Retinal pigment epithelial cell (primary cell): ENCODE results near the gene FBXO5.

Experiments used
- DNase-seq: peaks from one replicate; pipeline ENCODE4 v3.0.0-alpha.2; 2010; ENCODE audit warnings: low read depth
- H3K4me3 ChIP-seq: 2 replicates; pipeline ENCODE4 v1.5.1; 2011; ENCODE audit warnings: mild to moderate bottlenecking, low read length, control low read depth, moderate library complexity
- TF ChIP-seq, protein P1 (sequence below): conservative IDR thresholded peaks from 2 replicates; pipeline ENCODE4 v1.5.1; 2011; ENCODE audit warnings: low read depth, low read length, control low read depth, inconsistent platforms

The FBXO5 gene, protein sequence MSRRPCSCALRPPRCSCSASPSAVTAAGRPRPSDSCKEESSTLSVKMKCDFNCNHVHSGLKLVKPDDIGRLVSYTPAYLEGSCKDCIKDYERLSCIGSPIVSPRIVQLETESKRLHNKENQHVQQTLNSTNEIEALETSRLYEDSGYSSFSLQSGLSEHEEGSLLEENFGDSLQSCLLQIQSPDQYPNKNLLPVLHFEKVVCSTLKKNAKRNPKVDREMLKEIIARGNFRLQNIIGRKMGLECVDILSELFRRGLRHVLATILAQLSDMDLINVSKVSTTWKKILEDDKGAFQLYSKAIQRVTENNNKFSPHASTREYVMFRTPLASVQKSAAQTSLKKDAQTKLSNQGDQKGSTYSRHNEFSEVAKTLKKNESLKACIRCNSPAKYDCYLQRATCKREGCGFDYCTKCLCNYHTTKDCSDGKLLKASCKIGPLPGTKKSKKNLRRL

DNA sequence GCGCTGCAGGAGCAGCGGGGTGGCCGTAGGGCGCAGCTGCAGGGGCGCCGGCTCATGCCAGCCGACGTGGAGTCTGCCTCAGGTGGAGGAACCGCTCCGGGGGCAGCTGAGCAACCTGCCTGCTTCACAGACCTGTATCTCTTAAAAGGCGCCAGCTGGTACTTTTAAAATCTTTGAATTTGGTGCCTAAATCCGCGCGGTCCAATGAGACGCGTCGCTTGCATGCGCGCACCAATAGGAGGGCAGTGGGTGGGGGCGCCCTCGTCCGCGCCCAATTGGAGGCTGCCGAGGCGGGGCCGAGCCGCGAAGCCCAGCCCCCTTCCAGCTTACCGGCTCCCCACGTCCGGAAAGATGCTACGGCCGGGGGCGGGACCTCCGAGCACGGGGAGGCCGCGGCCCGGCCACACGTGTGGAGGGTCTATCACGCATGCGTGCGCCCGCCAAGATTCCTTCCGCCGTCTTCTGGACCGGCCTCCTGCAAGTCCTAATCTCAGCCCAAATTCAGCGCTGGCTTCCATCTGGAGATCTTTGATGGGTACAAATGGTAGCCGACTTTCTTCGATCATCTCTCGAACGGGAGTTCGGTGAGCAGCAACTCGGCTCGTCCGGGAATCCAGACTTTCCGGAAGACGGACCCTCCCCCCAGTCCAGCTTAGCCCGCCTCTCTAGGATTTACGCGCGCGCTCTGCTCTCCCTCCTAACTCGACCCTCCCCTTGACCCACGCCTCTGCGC, at the start of gene FBXO5:
Gene FBXO5 (minus strand): TSS at position 138 of the 733 bp plus-strand sequence. CDS start 82 bp downstream, at position 56.
- TF ChIP-seq, protein P1, sequence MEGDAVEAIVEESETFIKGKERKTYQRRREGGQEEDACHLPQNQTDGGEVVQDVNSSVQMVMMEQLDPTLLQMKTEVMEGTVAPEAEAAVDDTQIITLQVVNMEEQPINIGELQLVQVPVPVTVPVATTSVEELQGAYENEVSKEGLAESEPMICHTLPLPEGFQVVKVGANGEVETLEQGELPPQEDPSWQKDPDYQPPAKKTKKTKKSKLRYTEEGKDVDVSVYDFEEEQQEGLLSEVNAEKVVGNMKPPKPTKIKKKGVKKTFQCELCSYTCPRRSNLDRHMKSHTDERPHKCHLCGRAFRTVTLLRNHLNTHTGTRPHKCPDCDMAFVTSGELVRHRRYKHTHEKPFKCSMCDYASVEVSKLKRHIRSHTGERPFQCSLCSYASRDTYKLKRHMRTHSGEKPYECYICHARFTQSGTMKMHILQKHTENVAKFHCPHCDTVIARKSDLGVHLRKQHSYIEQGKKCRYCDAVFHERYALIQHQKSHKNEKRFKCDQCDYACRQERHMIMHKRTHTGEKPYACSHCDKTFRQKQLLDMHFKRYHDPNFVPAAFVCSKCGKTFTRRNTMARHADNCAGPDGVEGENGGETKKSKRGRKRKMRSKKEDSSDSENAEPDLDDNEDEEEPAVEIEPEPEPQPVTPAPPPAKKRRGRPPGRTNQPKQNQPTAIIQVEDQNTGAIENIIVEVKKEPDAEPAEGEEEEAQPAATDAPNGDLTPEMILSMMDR = no peak
- DNase-seq = peak; percentile 88
- peak within 1 kb of the TSS; percentile 94 for H3K4me3 ChIP-seq

GRCh38 chr6:153032255-153032882, 49.5 kb upstream of the FBXO5 start:
- peak; percentile 14 for DNase-seq
- no peak overlapping the region for H3K4me3 ChIP-seq
- TF ChIP-seq, protein P1 = peak; percentile 32

DNA sequence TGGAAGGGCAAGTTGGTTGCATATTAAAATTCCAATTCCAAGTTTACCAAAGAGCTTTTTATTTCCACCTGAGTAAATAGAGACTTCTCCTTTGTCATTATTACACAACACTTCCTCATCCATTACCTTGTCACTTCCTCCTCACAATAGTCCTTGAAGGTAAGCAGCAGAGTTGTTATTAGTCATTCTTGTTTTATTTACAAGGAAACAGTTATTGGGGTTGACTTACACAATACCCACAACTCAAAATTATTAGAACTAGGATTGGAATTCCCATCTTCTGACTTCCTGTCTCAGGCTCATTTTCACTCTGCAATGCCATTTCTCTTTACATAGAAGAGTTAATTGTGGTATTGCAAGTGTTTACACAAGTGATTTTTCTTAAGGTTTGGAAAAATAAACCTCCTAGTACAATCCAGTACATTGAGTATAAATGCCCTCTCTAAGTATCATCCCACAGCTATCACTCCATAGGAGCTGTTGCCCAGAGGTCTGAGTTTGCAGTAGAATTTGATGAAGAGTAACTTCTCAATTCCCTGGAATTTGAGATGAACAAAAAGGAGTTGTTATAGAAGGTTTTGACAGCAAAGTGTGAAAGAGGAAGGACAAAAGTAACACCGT, 48.6 kb upstream of the FBXO5 start:
- DNase-seq = no peak
- TF ChIP-seq, protein P1 = no peak

DNA sequence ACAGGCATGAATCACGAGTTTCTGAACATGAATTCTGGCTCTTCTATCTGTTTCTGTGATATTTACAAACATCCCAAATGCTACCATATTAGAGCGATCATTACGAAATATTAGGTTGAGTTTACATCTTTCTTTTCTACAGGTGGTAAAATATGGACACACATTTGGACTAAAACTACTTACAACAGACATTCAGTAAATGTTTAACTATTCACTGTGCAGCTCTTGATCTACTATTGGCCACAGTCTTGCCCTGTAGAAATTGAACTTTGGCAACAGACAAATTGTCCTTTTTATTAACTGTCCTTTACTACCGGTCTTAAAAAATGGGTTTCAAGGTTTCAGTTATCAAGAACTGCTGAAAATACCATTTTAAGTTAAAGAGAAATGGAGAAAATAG, 46.1 kb upstream of the FBXO5 start:
- TF ChIP-seq, protein P1 = no peak
- DNase-seq = no peak
- no peak overlapping the region for H3K4me3 ChIP-seq

More for the DNA sequence above, 48.6 kb upstream of the FBXO5 start:
- H3K4me3 ChIP-seq = no peak overlapping the region

- no peak overlapping the region for H3K4me3 ChIP-seq
- no peak for DNase-seq
- TF ChIP-seq, protein P1 = no peak
These were observed 45.4 kb upstream of the FBXO5 start for GRCh38 chr6:153028286-153028685.

DNA sequence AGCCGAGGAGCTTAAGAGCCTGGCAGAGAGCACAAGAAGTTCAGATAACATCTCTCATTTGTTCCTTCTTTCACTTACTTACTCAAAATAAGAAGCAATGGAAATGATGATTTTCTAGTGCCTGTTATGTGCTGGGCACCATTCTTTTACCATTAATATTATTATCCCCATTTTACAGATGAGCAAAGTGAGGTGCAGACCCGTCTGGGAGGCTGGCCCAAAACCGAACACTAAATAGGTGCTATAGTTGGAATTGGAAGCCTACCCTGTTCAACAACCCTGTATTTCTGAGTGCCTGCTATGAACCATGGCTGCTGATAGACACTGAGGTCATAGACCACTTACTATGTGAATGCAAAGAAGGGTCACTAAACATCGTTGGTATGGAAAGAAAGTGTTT, 44.6 kb upstream of the FBXO5 start:
- H3K4me3 ChIP-seq = no peak overlapping the region
- DNase-seq = no peak
- TF ChIP-seq, protein P1 = no peak
